HG02840 (cell line): ENCODE measurements around the gene TOMT.

Source experiments
- ATAC-seq: cut with Tn5 transposase; IDR thresholded peaks from one replicate; pipeline ENCODE4 v1.9.1; 2021; ENCODE audit warnings: mild to moderate bottlenecking, moderate library complexity, moderate number of reproducible peaks; ENCODE audit not compliant: unreplicated experiment, low FRiP score

The TOMT gene

GRCh38 chr11:72157131-72157530 is 51.4 kb downstream of the TOMT start:
- no peak for ATAC-seq
